Measurements from ENCODE around the gene SVIL. TPM values are rescaled to one million over a fixed set of nuclear protein-coding genes. Genes with fewer than 3 reads are reported as not detected.

The SVIL gene
- total RNA-seq, 2 experiments from 2014 or later, result 7.0 to 8.3 TPM

DNA sequence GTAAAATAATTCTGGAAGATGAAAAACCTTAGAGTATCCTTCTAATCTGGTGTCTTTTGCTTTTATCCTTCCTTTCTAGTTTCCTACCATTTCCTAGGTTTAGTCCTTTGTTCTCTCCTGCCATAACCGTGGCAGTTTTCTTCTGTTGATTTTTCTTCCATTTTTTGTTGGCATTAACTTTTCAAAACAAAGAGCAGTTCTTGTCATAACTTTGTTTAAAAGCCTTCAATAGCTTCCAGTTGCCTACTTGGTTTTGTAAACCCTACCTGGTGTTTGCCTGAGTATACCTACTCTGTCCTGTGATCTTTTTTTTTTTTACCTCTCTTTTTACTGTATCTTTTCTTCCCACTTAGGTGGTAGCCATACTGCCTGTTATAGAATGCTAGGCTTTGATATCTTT lies 220.3 kb downstream of the SVIL start:
- Mint-ChIP-seq H3K27ac (no peak overlapping the region), H3K4me1 (ENCODE audit: low read depth) (peaks cover 25% of the 10 kb centered on the region), H3K27me3 (ENCODE audit: low read depth) (no peaks in the 10 kb centered on the region), H3K4me3 (no peak overlapping the region), H3K36me3 (ENCODE audit: low read depth) (peaks cover 21% of the 10 kb centered on the region), H3K9me3 (no peaks in the 10 kb centered on the region)
- CTCF ChIA-PET, result interaction anchor here (0.6 kb wide), 1 partner anchor 207 kb away, joined by 3 read pairs; no protein-coding TSS in a partner anchor
- no peak for DNase-seq
- intact Hi-C loops (cut with micrococcal nuclease), result no loop called here

DNA sequence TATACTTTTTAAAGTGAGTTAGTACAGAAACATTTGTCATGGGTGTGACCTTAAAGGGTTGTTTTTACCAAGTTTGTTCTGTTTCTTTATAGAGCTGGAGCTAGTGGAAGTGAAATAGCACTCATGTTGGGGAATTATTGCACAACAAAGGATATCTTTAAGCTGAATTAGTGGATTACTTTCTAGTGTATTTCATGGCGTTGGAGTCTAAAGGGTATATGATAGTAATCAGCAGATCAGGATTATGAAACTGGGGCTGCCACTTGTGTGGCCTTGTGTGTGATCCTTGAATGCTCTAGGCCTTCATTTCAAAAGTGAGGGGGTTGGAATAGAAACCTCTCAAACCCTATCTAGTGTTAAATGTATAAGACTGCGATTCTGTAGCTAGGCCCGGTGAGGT lies 222.3 kb downstream of the SVIL start:
- Mint-ChIP-seq H3K27ac (no peak overlapping the region), H3K36me3 (ENCODE audit: low read depth) (peaks cover 16% of the 10 kb centered on the region), H3K4me1 (ENCODE audit: low read depth) (peaks cover 25% of the 10 kb centered on the region), H3K4me3 (no peak overlapping the region), H3K27me3 (ENCODE audit: low read depth) (no peaks in the 10 kb centered on the region), H3K9me3 (peaks cover 5% of the 10 kb centered on the region)
- DNase-seq, result no peak
- intact Hi-C loops (cut with micrococcal nuclease), result no loop called here
- CTCF ChIA-PET, result interaction anchor here (0.6 to 0.8 kb wide), 3 partner anchors 19 to 626 kb away, joined by 3 read pairs; no protein-coding TSS in a partner anchor

GRCh38 chr10:29411666-29412315 lies 223.0 kb downstream of the SVIL start:
- intact Hi-C loops (cut with micrococcal nuclease), result no loop called here
- peaks cover 25% of the 10 kb centered on the region for H3K4me1 Mint-ChIP-seq (ENCODE audit: low read depth)
- H3K4me3 Mint-ChIP-seq, result no peak overlapping the region
- peaks cover 8% of the 10 kb centered on the region for H3K9me3 Mint-ChIP-seq
- DNase-seq, result peak; percentile 17
- peaks cover 11% of the 10 kb centered on the region for H3K36me3 Mint-ChIP-seq (ENCODE audit: low read depth)
- CTCF ChIA-PET, result interaction anchor here (0.6 to 1.5 kb wide), 3 partner anchors 19 to 282 kb away, joined by 3 to 7 read pairs (median 3); no protein-coding TSS in a partner anchor
- no peaks in the 10 kb centered on the region for H3K27me3 Mint-ChIP-seq (ENCODE audit: low read depth)
- H3K27ac Mint-ChIP-seq, result no peak overlapping the region

DNA sequence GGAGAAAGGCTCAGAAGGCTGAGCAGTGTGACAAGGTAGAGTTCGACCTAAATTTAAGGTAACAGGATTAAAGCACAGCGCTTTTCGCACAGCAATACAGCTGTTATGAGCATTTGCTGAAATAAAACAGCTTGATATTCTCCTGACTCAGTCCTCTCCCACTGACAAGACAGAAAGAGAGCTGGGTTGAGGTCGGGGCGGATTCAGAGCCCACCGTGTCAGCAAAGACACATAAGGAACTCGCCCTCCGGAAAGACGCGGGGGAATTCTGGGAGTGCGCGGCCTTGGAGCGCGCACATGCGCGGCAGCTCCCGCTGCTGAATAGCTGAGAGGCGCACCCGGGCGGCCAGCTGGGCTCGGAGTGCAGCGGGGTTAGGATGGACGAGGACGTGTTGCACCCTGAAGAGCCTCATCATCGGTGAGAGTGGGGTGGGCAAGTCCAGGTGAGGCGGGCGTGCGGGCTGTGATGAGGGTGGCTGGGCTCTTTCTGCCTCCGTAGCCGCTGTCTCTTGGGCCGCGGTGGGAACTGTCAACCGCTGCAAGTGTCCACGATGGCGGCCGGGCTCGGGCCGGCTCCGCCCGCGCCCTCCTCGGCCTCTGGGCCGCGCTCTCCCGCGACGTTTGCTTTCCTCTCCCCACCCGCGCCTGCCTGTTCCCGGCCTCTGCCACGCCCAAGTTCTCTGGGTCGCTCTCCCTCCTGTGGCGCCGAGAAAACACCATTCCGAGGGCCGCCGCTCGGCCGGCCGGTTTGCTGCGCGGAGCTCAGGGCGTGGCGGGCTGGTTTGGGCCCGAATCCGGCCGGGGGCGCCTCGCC lies 225.3 kb downstream of the SVIL start:
- CTCF ChIA-PET, result interaction anchor here (0.7 to 2.2 kb wide), 4 partner anchors 17 to 692 kb away, joined by 3 to 8 read pairs (median 5); no protein-coding TSS in a partner anchor
- Mint-ChIP-seq H3K9me3 (peaks cover 8% of the 10 kb centered on the region), H3K4me3 (peak overlapping the region; percentile 89), H3K27me3 (ENCODE audit: low read depth) (no peaks in the 10 kb centered on the region), H3K4me1 (ENCODE audit: low read depth) (peaks cover 22% of the 10 kb centered on the region), H3K36me3 (ENCODE audit: low read depth) (peaks cover 7% of the 10 kb centered on the region), H3K27ac (peak overlapping the region; percentile 87)
- intact Hi-C loops (cut with micrococcal nuclease), result loop anchor here (2.0 to 10.0 kb wide), 2 partner anchors 37 to 735 kb away; partner anchors contain the start of gene BAMBI
- peak; percentile 55 for DNase-seq

DNA sequence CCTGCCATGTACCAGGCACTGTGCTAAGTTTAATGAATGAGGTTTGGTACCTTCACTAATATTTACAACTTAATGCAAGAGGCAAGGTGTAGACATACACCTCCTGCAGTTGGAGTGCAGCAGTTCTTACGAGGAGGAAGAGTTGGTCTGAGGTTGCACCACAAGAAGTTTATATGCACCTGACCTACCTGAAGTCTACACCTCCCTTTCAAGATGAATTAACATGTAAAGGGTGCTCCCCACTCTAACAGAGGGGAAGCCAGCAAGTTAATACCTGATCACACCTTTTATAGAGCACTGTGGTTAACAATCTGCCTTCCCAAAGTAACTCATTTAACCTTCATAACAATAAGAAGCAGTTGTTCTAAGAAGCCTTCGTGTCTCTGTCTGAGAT lies 225.9 kb downstream of the SVIL start:
- no peak for DNase-seq
- Mint-ChIP-seq H3K27me3 (ENCODE audit: low read depth) (no peaks in the 10 kb centered on the region), H3K36me3 (ENCODE audit: low read depth) (peaks cover 7% of the 10 kb centered on the region), H3K4me1 (ENCODE audit: low read depth) (peaks cover 22% of the 10 kb centered on the region), H3K9me3 (peaks cover 8% of the 10 kb centered on the region), H3K4me3 (peak overlapping the region; percentile 89), H3K27ac (peak overlapping the region; percentile 87)
- CTCF ChIA-PET, result interaction anchor here (0.9 to 2.2 kb wide), 4 partner anchors 17 to 39 kb away, joined by 3 to 8 read pairs (median 5); no protein-coding TSS in a partner anchor
- intact Hi-C loops (cut with micrococcal nuclease), result loop anchor here (2.0 to 10.0 kb wide), 2 partner anchors 38 to 734 kb away; partner anchors contain the start of gene BAMBI

Small RNAs within 50 kb of the gene (microRNA-seq; reads per million reads assigned to microRNA genes)
- not detected for gene MIR604 (ENCODE audit: borderline microRNAs expressed, borderline replicate concordance)
- not detected for gene MIR938 (ENCODE audit: borderline microRNAs expressed, borderline replicate concordance)

All from activated naive CD4-positive, alpha-beta T cell treated with anti-CD3 and anti-CD28 coated beads for 36 hours (primary cell).